Measurements from ENCODE around the gene ITGAE. TPM values are rescaled to one million over a fixed set of nuclear protein-coding genes. Genes with fewer than 3 reads are reported as not detected.

Gene ITGAE
- total and polyA plus RNA-seq, 4 donors, result 16.0 to 57.0 (median 27.9) TPM

DNA sequence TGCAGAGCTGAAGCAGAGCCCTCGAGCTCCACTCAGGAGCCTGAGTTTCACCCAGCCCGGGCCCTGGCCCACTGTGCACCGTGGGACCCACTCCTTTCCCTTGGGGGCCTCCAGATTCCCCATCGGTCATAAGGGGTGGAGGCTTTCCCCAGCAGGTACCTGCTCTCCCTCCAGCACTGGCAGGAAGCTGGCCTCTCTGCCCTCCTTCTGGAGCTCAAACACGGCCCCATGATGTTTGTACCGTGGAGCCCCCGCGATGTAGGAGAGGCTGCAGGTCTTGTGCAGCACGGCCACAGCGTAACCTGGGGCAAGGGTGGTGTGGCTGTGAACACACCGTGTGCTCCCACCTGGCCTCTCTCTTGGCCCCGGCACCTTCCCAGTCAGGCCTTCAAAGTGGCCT, 47.4 kb downstream of the ITGAE start:
- no peaks in the 10 kb centered on the region for H3K9me3 ChIP-seq (ENCODE audit: control insufficient read depth, low read length)
- no peaks in the 10 kb centered on the region for H3K36me3 ChIP-seq (ENCODE audit: control insufficient read depth in 1 of 2, insufficient read depth in 2 of 2, low read length in 1 of 2)
- WGBS, 2 donors, result 72 to 79% methylated on average over 12 of the region's 12 CpGs
- DNase-seq (no peak), ATAC-seq (ENCODE audit: low FRiP score) (no peak)
- no peak overlapping the region for H3K4me3 ChIP-seq (ENCODE audit: low read length in 2 of 2)
- no peaks in the 10 kb centered on the region for H3K4me1 ChIP-seq (ENCODE audit: control insufficient read depth in 1 of 2, insufficient read depth in 2 of 2, low read length in 2 of 2)
- intact Hi-C loops (cut with DNase I), result no loop called here
- H3K27ac ChIP-seq (ENCODE audit: low read depth in 1 of 2, low read length in 2 of 2), result no peak overlapping the region
- no peaks in the 10 kb centered on the region for H3K27me3 ChIP-seq (ENCODE audit: control insufficient read depth in 1 of 2, insufficient read depth in 2 of 2, low read length in 1 of 2)

DNA sequence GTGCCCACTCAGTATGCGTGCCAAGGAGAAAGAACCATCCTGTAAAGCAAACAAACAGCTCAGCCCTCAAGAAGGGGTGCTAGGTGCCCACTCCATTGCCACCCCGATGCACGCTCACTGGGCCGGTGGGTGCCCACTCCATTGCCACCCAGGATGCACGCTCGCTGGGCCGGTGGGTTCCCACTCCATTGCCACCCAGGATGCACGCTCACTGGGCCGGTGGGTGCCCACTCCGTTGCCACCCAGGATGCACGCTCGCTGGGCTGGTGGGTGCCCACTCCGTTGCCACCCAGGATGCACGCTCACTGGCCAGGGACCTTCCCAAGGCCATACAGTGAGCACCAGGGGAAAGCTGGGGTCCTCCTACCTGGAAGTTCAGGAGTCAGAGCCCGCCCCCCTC, 49.2 kb downstream of the ITGAE start:
- 96 to 97% methylated on average over 15 of the region's 15 CpGs for WGBS, 2 donors
- H3K36me3 ChIP-seq (ENCODE audit: control insufficient read depth in 1 of 2, insufficient read depth in 2 of 2, low read length in 1 of 2), result no peaks in the 10 kb centered on the region
- intact Hi-C loops (cut with DNase I), result no loop called here
- no peak overlapping the region for H3K27ac ChIP-seq (ENCODE audit: low read depth in 1 of 2, low read length in 2 of 2)
- ATAC-seq (ENCODE audit: low FRiP score) (no peak), DNase-seq (no peak)
- H3K9me3 ChIP-seq (ENCODE audit: control insufficient read depth, low read length), result no peaks in the 10 kb centered on the region
- H3K4me1 ChIP-seq (ENCODE audit: control insufficient read depth in 1 of 2, insufficient read depth in 2 of 2, low read length in 2 of 2), result no peaks in the 10 kb centered on the region
- no peak overlapping the region for H3K4me3 ChIP-seq (ENCODE audit: low read length in 2 of 2)
- no peaks in the 10 kb centered on the region for H3K27me3 ChIP-seq (ENCODE audit: control insufficient read depth in 1 of 2, insufficient read depth in 2 of 2, low read length in 1 of 2)

- 81 to 82% methylated on average over 8 of the region's 8 CpGs for WGBS, 2 donors
- no peaks in the 10 kb centered on the region for H3K9me3 ChIP-seq (ENCODE audit: control insufficient read depth, low read length)
- no peak for DNase-seq
- no peak overlapping the region for H3K27ac ChIP-seq (ENCODE audit: low read depth in 1 of 2, low read length in 2 of 2)
- H3K4me3 ChIP-seq (ENCODE audit: low read length in 2 of 2), result no peak overlapping the region
- no peak for ATAC-seq (ENCODE audit: low FRiP score)
- intact Hi-C loops (cut with DNase I), result no loop called here
- H3K36me3 ChIP-seq (ENCODE audit: control insufficient read depth in 1 of 2, insufficient read depth in 2 of 2, low read length in 1 of 2), result no peaks in the 10 kb centered on the region
- no peaks in the 10 kb centered on the region for H3K27me3 ChIP-seq (ENCODE audit: control insufficient read depth in 1 of 2, insufficient read depth in 2 of 2, low read length in 1 of 2)
- H3K4me1 ChIP-seq (ENCODE audit: control insufficient read depth in 1 of 2, insufficient read depth in 2 of 2, low read length in 2 of 2), result no peaks in the 10 kb centered on the region
These were observed 50.1 kb downstream of the ITGAE start for GRCh38 chr17:3750926-3751325.

GRCh38 chr17:3750296-3750695, 50.7 kb downstream of the ITGAE start:
- 87% methylated on average over 17 of the region's 17 CpGs for WGBS, 2 donors
- no peak for DNase-seq
- H3K36me3 ChIP-seq (ENCODE audit: control insufficient read depth in 1 of 2, insufficient read depth in 2 of 2, low read length in 1 of 2), result no peaks in the 10 kb centered on the region
- intact Hi-C loops (cut with DNase I), result no loop called here
- no peak overlapping the region for H3K27ac ChIP-seq (ENCODE audit: low read depth in 1 of 2, low read length in 2 of 2)
- H3K4me3 ChIP-seq (ENCODE audit: low read length in 2 of 2), result no peak overlapping the region
- no peaks in the 10 kb centered on the region for H3K27me3 ChIP-seq (ENCODE audit: control insufficient read depth in 1 of 2, insufficient read depth in 2 of 2, low read length in 1 of 2)
- no peak for ATAC-seq (ENCODE audit: low FRiP score)
- no peaks in the 10 kb centered on the region for H3K9me3 ChIP-seq (ENCODE audit: control insufficient read depth, low read length)
- no peaks in the 10 kb centered on the region for H3K4me1 ChIP-seq (ENCODE audit: control insufficient read depth in 1 of 2, insufficient read depth in 2 of 2, low read length in 2 of 2)

DNA sequence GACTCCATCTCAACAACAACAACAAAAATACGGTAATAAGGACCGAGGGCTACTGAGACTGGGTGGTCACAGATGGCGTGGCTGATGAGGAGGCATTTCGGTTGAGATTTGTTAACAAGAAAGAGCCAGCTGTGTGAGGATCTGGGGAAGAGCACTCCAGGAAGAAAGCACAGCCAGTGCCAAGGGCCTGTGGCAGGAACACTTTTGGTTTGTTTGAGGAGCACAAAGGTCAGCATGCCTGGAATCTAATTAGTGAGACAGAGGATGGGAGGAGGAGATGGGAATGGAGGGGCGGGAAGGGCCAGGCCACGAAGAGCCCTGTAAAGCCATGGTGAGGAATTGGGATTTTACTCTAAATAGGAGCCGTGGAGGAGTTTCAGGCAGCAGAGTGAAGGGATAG, 52.4 kb downstream of the ITGAE start:
- intact Hi-C loops (cut with DNase I), result no loop called here
- Histone ChIP-seq H3K27me3 (ENCODE audit: control insufficient read depth in 1 of 2, insufficient read depth in 2 of 2, low read length in 1 of 2) (no peaks in the 10 kb centered on the region), H3K27ac (ENCODE audit: low read depth in 1 of 2, low read length in 2 of 2) (no peak overlapping the region), H3K4me3 (ENCODE audit: low read length in 2 of 2) (no peak overlapping the region), H3K9me3 (ENCODE audit: control insufficient read depth, low read length) (no peaks in the 10 kb centered on the region), H3K4me1 (ENCODE audit: control insufficient read depth in 1 of 2, insufficient read depth in 2 of 2, low read length in 2 of 2) (no peaks in the 10 kb centered on the region), H3K36me3 (ENCODE audit: control insufficient read depth in 1 of 2, insufficient read depth in 2 of 2, low read length in 1 of 2) (no peaks in the 10 kb centered on the region)
- DNase-seq, result no peak
- no peak for ATAC-seq (ENCODE audit: low FRiP score)
- WGBS, 2 donors, result 83 to 88% methylated on average over 7 of the region's 7 CpGs

GRCh38 chr17:3747805-3748204, 53.2 kb downstream of the ITGAE start:
- Histone ChIP-seq H3K36me3 (ENCODE audit: control insufficient read depth in 1 of 2, insufficient read depth in 2 of 2, low read length in 1 of 2) (no peaks in the 10 kb centered on the region), H3K27me3 (ENCODE audit: control insufficient read depth in 1 of 2, insufficient read depth in 2 of 2, low read length in 1 of 2) (no peaks in the 10 kb centered on the region), H3K4me1 (ENCODE audit: control insufficient read depth in 1 of 2, insufficient read depth in 2 of 2, low read length in 2 of 2) (no peaks in the 10 kb centered on the region), H3K4me3 (ENCODE audit: low read length in 2 of 2) (no peak overlapping the region), H3K9me3 (ENCODE audit: control insufficient read depth, low read length) (no peaks in the 10 kb centered on the region), H3K27ac (ENCODE audit: low read depth in 1 of 2, low read length in 2 of 2) (no peak overlapping the region)
- DNase-seq, result no peak
- WGBS, 2 donors, result 87 to 89% methylated on average over 9 of the region's 9 CpGs
- intact Hi-C loops (cut with DNase I), result no loop called here
- no peak for ATAC-seq (ENCODE audit: low FRiP score)

DNA sequence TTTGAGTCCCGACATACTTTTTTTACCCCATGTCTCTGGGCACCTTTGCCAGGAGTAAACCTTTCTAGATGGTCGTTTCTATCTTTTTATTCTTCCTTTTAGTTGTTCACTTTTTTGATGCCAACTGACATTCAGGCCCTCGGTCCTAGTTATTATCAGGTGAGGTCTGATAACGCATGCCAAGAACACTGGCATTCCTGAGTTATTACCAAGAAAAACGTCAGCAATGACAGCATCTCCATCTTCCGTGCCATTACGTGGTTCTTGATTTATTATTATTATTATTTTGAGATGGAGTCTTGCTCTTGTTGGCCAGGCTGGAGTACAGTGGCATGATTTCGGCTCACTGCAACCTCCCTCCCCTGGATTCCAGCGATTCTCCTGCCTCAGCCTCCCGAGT, 55.9 kb downstream of the ITGAE start:
- ATAC-seq (ENCODE audit: low FRiP score) (no peak), DNase-seq (no peak)
- Histone ChIP-seq H3K27me3 (ENCODE audit: control insufficient read depth in 1 of 2, insufficient read depth in 2 of 2, low read length in 1 of 2) (no peaks in the 10 kb centered on the region), H3K4me1 (ENCODE audit: control insufficient read depth in 1 of 2, insufficient read depth in 2 of 2, low read length in 2 of 2) (no peaks in the 10 kb centered on the region), H3K36me3 (ENCODE audit: control insufficient read depth in 1 of 2, insufficient read depth in 2 of 2, low read length in 1 of 2) (no peaks in the 10 kb centered on the region), H3K9me3 (ENCODE audit: control insufficient read depth, low read length) (no peaks in the 10 kb centered on the region), H3K4me3 (ENCODE audit: low read length in 2 of 2) (no peak overlapping the region), H3K27ac (ENCODE audit: low read depth in 1 of 2, low read length in 2 of 2) (no peak overlapping the region)
- intact Hi-C loops (cut with DNase I), result no loop called here
- 49 to 52% methylated on average over 10 of the region's 10 CpGs for WGBS, 2 donors

- no peaks in the 10 kb centered on the region for H3K9me3 ChIP-seq (ENCODE audit: control insufficient read depth, low read length)
- intact Hi-C loops (cut with DNase I), result no loop called here
- H3K27ac ChIP-seq (ENCODE audit: low read depth in 1 of 2, low read length in 2 of 2), result no peak overlapping the region
- DNase-seq, result no peak
- ATAC-seq (ENCODE audit: low FRiP score), result no peak
- H3K36me3 ChIP-seq (ENCODE audit: control insufficient read depth in 1 of 2, insufficient read depth in 2 of 2, low read length in 1 of 2), result no peaks in the 10 kb centered on the region
- 57 to 69% methylated on average over 3 of the region's 3 CpGs for WGBS, 2 donors
- H3K4me3 ChIP-seq (ENCODE audit: low read length in 2 of 2), result no peak overlapping the region
- no peaks in the 10 kb centered on the region for H3K27me3 ChIP-seq (ENCODE audit: control insufficient read depth in 1 of 2, insufficient read depth in 2 of 2, low read length in 1 of 2)
- no peaks in the 10 kb centered on the region for H3K4me1 ChIP-seq (ENCODE audit: control insufficient read depth in 1 of 2, insufficient read depth in 2 of 2, low read length in 2 of 2)
These were observed 57.0 kb downstream of the ITGAE start for GRCh38 chr17:3744014-3744413.

DNA sequence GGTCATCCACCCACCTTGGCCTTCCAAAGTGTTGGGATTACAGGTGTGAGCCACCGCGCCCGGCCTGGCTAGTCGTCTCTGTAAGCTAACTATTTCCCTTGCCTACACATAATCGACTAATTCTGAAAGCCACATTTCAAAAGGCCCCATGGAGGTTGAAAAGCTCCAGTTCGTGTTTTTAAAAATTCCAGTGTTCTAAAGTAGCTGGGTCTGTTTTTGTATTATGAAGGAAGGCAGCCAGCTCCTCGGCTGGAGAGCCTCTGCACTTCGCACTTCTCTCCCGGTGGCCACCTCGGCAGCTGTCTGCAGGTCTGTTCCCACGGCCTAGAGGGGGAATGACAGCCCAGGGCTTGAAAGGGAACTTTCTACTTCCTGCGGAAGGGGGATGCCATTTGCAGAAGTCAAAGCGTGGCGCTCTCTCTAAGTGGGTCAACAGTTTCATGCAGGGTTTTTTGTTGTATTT, 60.3 kb downstream of the ITGAE start:
- no peaks in the 10 kb centered on the region for H3K36me3 ChIP-seq (ENCODE audit: control insufficient read depth in 1 of 2, insufficient read depth in 2 of 2, low read length in 1 of 2)
- no peaks in the 10 kb centered on the region for H3K9me3 ChIP-seq (ENCODE audit: control insufficient read depth, low read length)
- intact Hi-C loops (cut with DNase I), result no loop called here
- ATAC-seq (ENCODE audit: low FRiP score), result no peak
- WGBS, 2 donors, result 57 to 58% methylated on average over 14 of the region's 14 CpGs
- H3K27me3 ChIP-seq (ENCODE audit: control insufficient read depth in 1 of 2, insufficient read depth in 2 of 2, low read length in 1 of 2), result no peaks in the 10 kb centered on the region
- no peak for DNase-seq
- no peaks in the 10 kb centered on the region for H3K4me1 ChIP-seq (ENCODE audit: control insufficient read depth in 1 of 2, insufficient read depth in 2 of 2, low read length in 2 of 2)
- no peak overlapping the region for H3K27ac ChIP-seq (ENCODE audit: low read depth in 1 of 2, low read length in 2 of 2)
- H3K4me3 ChIP-seq (ENCODE audit: low read length in 2 of 2), result no peak overlapping the region
